HG03103 (cell line): Measurements from ENCODE around the gene SIGLEC8.
"Not testable (repeated sequence)": the region's sequence is repeated elsewhere in the genome, so short reads cannot be mapped to it uniquely, and the experiment has no call there.

Experiments
- ATAC-seq: cut with Tn5 transposase; IDR thresholded peaks from one replicate; pipeline ENCODE4 v1.9.1; 2021; ENCODE audit warnings: low read depth; ENCODE audit not compliant: unreplicated experiment

Gene SIGLEC8

DNA sequence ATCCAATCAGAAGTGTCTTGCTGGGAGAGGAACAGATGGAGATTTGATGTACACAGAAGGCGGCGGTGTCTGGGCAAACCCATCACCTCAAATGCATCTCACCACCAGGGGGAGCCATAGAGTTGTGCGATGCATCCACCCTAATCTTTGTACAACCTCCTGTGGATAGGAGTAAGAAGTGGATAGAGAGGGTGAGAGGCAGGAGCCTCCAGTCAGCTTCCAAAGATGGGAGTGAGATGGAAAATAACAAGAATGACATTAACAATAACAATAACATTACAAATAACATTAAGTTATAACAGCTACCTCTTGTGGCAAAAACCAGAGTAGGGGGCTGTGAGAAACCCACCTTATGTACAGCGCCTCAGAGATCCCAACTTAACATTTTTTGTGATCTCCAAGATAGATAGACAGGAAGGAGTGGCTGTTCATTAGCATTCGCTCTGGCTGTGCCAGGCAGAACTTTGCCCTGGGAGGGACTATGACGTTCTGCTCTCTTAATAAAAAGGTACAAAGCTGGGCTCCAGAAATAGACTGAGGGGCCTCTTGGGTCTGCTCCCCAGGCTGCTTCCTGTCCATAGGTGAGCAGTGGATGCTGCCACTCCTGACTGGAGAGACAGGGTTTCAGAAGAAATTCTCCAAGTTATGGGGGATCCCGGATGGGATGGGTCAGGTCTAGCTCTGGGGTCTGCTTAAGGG, 14.9 kb upstream of the SIGLEC8 start:
- ATAC-seq: no peak

DNA sequence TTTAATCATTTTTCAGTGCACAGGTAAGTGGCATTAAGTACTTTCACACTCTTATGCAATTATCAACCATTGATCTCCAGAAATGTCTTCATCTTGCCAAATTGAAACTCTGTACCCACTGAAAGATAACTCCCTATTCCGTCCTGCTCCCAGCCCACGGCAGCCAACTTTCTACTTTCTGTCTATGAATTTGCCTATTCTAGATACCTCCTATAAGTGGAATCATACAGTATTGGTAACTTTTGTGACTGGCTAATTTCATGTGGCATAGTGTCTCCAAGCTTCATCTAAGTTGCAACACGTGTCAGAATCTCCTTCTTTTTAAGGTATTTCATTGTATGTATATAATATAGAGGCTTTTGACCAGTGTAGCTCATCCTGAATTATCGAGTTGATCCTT, 14.4 kb upstream of the SIGLEC8 start:
- no peak for ATAC-seq

- ATAC-seq: no peak
Observed at GRCh38 chr19:51471527-51471926, 13.3 kb upstream of the SIGLEC8 start.

DNA sequence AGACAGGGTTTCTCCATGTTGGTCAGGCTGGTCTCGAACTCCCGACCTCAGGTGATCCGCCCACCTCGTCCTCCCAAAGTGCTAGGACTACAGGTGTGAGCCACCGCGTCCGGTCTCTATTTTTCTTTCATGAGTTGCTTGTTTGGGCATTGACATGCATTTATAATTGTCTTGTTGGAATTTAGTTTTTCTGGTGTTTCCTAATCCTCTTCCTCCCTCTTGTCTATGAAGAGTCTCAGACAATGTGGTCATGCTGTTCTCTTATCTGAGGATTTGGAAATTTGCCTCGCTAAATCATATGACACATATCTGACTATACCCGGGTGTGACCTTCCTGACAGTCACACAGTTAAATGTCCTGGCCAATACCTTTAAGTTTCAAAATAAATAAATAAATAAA, 12.7 kb upstream of the SIGLEC8 start:
- ATAC-seq: no peak

GRCh38 chr19:51469629-51470028, 11.4 kb upstream of the SIGLEC8 start:
- no peak for ATAC-seq

DNA sequence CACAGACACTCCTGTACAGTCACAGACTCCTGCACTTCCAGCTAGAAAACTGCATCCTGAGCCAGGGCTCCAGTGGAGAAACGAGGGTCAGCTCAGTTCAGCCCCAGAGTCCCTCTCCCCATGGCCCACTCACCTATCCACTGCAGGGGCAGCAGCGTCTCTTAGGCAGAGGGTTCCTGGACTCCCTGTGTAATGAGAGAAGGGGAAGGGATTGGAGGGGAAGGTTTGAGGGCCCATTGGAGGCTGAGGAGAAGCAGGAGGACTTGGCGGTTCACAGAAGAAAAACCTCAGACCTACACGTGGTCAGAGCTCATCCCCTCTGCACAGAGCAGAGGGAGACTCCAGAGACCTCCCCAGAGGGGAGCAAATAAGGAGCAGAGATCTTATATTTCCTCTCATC, 10.9 kb upstream of the SIGLEC8 start:
- no peak for ATAC-seq

GRCh38 chr19:51468545-51468920, 10.3 kb upstream of the SIGLEC8 start:
- no peak for ATAC-seq

DNA sequence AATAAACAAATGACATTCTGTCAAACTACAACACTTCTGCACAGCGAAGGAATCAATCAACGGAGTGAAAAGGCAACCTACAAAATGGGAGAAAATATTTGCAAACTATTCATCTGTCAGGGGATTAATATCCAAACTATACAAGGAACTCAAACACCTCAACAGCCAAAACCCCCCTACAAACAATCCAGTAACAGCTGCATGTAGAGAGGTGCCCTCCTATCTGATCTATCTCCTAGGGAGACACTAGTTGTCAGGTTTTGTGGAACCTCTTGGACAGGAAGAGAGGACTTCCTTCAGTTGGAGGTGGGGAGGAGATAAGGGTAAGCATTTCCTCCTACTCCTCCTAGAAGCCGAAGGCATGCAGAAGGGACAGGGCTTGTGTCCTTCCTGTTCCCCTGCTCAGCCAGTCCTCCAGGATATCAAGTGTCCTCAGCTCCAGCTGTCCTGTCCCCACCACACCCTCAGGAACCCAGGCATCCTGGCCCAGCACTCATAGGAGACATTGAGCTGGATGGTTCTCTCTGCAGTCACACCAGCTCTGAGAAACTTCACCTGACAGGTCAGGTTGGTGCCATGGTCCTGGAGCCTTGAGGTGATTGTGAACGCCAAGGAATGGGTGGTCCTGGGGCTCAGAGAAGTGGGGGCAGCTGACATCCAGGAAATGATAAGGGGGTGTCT, 9.8 kb upstream of the SIGLEC8 start:
- no peak for ATAC-seq

GRCh38 chr19:51466723-51467122, 8.5 kb upstream of the SIGLEC8 start:
- no peak for ATAC-seq

DNA sequence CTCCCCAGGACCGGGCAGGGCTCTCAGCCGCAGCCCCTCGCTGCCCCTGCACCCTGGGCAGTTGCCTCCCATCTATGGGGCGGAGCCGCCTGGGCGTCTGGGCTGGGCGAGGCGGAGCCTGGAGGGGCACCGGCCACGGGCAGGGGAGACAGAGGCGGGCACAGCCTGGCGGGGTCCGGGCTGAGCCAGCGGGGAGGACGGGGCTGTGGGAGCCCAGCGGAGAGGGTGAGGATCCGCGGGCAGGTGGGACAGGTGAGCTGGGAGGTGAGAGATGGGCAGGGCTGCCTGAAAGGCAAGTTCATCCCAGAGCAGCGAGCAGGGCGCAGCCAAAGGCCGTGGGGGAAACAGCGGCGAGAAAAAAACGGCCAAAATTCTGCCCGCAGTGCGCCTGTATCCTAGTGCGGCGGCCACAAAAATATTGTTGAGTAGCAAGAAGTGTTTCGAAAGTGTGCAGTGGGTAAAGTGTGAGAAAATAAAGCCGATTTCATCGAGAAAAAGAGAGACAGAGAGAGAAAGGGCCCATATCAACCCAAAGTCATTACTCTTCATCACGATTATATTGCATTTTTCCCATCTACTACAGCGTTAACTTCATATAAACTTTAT, 5.8 kb upstream of the SIGLEC8 start:
- not testable (repeated sequence) for ATAC-seq

GRCh38 chr19:51462681-51463080, 4.4 kb upstream of the SIGLEC8 start:
- no peak for ATAC-seq

DNA sequence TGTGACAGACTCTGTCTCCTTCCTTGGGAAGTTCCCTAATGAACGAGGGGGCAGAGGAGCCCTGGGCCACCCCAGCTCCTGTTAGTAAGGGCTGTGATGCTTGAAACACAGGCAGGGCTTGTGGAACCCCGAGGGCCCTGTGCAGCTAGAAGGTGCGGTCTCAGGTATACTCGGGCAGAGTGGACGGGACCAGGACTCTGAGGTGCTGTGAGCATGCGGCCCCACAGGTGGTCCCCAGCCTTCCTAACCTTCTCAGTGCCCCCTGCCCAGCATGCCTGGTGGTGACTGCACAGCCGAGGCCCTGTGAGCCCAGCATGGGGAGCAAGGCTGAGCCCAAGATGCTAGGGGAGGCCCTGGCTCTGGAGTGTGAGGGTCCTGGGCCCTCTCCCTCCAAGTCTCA, 4.0 kb upstream of the SIGLEC8 start:
- ATAC-seq: no peak

DNA sequence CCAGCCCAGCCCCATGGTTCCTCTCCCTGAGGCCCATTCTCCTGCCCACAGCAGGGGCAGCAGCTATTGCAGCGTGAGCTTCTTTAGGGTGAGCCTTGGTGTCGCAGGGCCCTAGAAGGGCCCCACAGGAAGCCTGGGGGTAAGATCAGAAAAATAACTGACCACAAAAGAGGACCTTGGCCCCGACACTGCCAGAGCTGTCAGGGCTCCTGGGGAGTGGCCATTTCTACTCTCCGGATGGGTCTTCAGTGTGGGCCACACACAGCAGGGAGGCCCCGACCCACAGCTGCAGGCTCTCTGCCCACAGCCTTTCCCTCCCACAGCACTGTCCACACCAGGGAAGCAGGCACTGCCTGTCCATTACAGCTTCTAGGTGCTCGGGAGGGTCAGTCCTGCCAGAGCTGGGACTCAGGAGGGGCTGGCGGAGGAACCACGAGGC, 3.5 kb upstream of the SIGLEC8 start:
- no peak for ATAC-seq

DNA sequence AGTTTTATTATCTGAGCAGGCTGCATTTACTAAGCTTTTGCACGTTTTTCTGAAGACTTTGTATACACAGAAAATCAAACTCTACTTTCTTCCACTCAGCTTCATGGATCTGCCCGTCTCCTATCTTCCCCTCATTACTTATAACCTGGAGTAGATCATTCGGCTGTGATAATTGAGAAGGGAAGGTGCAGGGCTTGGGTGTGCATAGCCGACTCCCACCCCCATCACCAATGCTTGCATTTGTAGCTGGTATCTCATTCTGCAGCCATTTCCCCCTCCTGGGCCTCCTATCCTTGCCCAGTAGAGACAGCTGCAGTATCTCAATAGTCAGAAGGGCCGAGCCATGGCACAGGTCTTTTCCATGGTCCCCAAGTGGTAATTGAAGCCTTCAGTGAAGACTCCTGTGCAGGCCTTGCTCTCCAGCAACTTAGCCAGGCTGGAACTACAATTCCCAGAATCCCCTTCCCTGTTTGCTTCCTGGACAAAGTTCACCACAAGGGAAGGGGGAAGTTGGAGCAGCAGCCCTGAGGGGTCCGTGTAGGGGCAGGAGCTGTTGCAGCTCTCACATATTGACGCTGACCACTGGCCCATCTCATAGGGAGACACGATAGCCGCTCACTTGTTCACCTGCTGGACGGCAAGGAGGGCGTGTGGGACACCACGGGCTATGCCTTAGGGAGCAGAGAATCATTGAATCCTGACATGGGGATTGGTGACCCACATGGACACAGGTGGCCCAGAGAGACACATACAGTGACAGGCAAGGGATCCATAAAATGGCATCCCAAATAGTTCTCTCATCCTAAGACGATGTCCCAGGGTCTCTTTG, 2.1 kb upstream of the SIGLEC8 start:
- no peak for ATAC-seq

DNA sequence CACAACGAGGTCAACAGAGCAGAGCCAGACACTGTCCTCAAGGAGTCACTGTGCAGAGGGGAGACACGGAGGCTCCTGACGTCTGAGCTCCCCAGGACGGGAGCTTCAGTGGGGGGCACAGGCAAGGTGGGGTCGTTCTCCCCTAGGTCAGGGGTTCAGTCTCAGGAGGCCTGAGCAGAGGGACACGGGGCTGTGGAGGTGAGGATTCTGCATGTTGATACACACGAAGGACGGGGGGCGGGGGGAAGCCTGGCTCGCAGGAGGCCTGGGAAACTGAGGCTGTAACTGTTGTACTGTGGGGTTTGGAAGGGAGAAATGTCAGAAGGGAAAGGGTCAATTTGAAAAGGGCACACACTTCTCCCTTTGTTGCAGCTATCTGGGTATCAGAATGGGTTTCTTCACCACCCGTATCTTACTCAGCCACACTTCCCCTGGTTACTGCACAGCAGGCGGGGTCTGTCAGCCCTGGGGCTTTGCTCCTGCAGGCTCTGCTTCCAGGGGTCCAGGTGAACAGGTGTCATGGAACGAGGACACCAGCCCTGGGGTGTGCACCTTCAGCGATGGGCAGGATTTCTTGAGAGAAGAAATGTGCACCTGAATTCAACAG, 748 bp upstream of the SIGLEC8 start:
- no peak for ATAC-seq

DNA sequence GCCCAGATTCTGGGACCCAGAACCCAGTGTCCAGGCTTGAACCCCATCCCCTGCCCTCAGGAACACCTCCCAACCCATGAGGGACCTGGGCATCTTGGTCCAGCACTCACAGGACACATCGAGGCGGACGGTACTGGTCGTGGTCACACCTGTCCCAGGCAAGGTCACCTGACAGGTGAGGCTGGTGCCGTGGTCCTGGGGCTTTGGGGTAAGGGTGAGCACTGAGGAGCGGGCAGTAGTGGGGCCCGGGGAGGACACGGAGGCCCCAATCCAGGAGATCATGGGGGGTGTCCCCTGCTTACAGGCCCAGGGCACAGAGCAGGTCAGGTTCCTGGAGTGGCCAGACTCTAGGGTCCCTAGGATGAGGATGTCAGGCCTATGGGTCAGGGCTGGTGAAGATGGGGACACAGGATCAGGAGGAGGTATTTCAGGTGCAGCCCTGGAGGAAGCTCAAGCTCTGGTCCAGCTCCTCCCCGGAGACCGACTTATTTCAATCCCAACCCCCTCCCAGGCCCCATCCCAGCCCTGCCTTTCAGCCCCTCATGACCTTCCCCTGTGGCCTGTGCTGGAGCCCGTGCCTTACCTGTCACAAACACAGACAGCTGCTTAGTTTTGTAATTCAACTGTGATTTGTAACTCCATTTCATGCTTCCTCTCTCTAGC, 772 bp downstream of the SIGLEC8 start:
- ATAC-seq: no peak

- ATAC-seq: no peak
Observed at GRCh38 chr19:51456541-51457290, 1.5 kb downstream of the SIGLEC8 start.

DNA sequence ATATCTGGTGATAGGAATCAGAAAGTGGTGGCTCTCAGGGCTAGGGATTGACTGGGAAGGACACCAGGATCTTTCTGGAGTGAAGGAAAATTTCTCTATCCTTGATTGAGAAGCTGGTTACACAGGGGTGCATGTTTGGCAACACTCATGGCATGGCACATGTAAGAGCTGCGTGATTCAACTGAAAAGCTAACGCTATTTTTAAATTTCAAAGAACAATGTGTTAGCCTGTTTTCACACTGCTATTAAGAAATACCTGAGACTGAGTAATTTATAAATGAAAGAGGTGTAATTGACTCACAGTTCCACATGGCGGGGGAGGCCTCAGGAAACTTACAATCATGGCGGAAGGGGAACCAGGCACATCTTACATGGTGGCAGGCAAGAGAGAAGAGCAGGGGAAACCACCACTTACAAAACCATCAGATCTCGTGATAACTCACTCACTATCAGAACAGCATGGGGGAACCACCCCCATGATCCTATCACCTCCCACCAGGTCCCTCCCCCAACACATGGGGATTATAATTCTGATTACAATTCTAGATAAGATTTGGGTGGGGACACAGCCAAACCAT, 7.4 kb downstream of the SIGLEC8 start:
- no peak for ATAC-seq

- ATAC-seq: no peak
Observed at GRCh38 chr19:51448411-51449016, 9.7 kb downstream of the SIGLEC8 start.
